Transverse colon (tissue), 4 donors: ENCODE results near the gene CTNND2.

Experiments used
- CTCF ChIP-seq, 5 experiments: fragments of 200-600 bp in 3 of 5; fragments of 450-650 bp in 2 of 5; sonication (generic) in 3 of 5; IDR thresholded peaks; 1 replicate in 2 of 5; 2 replicates in 3 of 5; pipeline ENCODE4 v1.5.1; 2016 to 2017; ENCODE audit warnings: antibody characterized with exemption in 5 of 5, inconsistent platforms in 3 of 5, mild to moderate bottlenecking in 2 of 5, moderate library complexity in 1 of 5
- EP300 ChIP-seq: sonication (generic); formaldehyde crosslinking; IDR thresholded peaks from one replicate; pipeline ENCODE4 v1.6.1; 2017; ENCODE audit warnings: antibody characterized with exemption, low read depth
- POLR2A ChIP-seq: fragments of 450-650 bp; IDR thresholded peaks from one replicate; pipeline ENCODE4 v1.6.1; 2016; ENCODE audit warnings: antibody characterized with exemption, mild to moderate bottlenecking, moderate library complexity
- POLR2AphosphoS5 ChIP-seq, 3 donors: sonication (generic); formaldehyde crosslinking; IDR thresholded peaks; one replicate each; pipeline ENCODE4 v1.6.1; 2016; ENCODE audit warnings: antibody characterized with exemption in 3 of 3

- TF ChIP-seq POLR2A (no peak), CTCF (IDR thresholded peaks at IDR 0.05) (no peak), EP300 (no peak), POLR2AphosphoS5 (IDR thresholded peaks at IDR 0.05) (no peak)
These were observed 729.7 kb downstream of the CTNND2 start for GRCh38 chr5:11174591-11174990.
